ENCODE data around the gene AMPD3.

AMPD3 gene

GRCh38 chr11:10533323-10533722 lies 78.3 kb downstream of the AMPD3 start:
- DNase-seq (ENCODE audit: low read depth): no peak
- H3K4me3 ChIP-seq (ENCODE audit: low read depth, low read length): no peak overlapping the region
- TF ChIP-seq, protein P1, sequence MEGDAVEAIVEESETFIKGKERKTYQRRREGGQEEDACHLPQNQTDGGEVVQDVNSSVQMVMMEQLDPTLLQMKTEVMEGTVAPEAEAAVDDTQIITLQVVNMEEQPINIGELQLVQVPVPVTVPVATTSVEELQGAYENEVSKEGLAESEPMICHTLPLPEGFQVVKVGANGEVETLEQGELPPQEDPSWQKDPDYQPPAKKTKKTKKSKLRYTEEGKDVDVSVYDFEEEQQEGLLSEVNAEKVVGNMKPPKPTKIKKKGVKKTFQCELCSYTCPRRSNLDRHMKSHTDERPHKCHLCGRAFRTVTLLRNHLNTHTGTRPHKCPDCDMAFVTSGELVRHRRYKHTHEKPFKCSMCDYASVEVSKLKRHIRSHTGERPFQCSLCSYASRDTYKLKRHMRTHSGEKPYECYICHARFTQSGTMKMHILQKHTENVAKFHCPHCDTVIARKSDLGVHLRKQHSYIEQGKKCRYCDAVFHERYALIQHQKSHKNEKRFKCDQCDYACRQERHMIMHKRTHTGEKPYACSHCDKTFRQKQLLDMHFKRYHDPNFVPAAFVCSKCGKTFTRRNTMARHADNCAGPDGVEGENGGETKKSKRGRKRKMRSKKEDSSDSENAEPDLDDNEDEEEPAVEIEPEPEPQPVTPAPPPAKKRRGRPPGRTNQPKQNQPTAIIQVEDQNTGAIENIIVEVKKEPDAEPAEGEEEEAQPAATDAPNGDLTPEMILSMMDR (IDR thresholded peaks at IDR 0.05; ENCODE audit: control insufficient read depth, extremely low read depth, insufficient read depth): no peak

DNA sequence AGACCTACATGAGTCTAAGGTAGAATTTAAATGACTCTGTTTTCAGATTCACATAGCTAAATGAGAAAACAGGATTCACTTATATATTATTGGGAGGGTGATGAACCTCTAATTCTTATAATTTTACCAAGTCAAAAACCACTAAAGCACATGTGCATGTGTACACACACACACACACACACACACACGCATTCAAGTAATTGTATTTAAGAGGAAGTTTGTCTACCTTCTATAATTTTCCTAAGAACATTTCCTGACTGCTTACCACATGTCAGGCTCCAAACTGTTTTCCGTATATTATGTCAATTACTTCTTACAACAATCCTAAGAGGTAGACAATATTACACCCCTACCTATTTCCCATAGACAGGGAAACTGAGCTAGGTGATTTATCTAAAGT lies 79.3 kb downstream of the AMPD3 start:
- no peak overlapping the region for H3K4me3 ChIP-seq (ENCODE audit: low read depth, low read length)
- no peak for DNase-seq (ENCODE audit: low read depth)
- TF ChIP-seq, protein P1 (IDR thresholded peaks at IDR 0.05; ENCODE audit: control insufficient read depth, extremely low read depth, insufficient read depth): no peak

GRCh38 chr11:10537600-10537999 lies 82.5 kb downstream of the AMPD3 start:
- DNase-seq (ENCODE audit: low read depth): no peak
- no peak overlapping the region for H3K4me3 ChIP-seq (ENCODE audit: low read depth, low read length)
- TF ChIP-seq, protein P1 (IDR thresholded peaks at IDR 0.05; ENCODE audit: control insufficient read depth, extremely low read depth, insufficient read depth): no peak

- H3K4me3 ChIP-seq (ENCODE audit: low read depth, low read length): no peak overlapping the region
- TF ChIP-seq, protein P1 (IDR thresholded peaks at IDR 0.05; ENCODE audit: control insufficient read depth, extremely low read depth, insufficient read depth): no peak
- DNase-seq (ENCODE audit: low read depth): no peak
These were observed 83.9 kb downstream of the AMPD3 start for GRCh38 chr11:10538924-10539323.

- DNase-seq (ENCODE audit: low read depth): peak; percentile 39
- peak overlapping the region; percentile 80; the same call in 1 of the 2 replicates for H3K4me3 ChIP-seq (ENCODE audit: low read depth, low read length)
- TF ChIP-seq, protein P1 (IDR thresholded peaks at IDR 0.05; ENCODE audit: control insufficient read depth, extremely low read depth, insufficient read depth): no peak
These were observed 84.3 kb downstream of the AMPD3 start for GRCh38 chr11:10539339-10539738.

GRCh38 chr11:10540546-10540914 lies 85.5 kb downstream of the AMPD3 start:
- H3K4me3 ChIP-seq (ENCODE audit: low read depth, low read length): peak overlapping the region; percentile 80
- DNase-seq (ENCODE audit: low read depth): no peak
- TF ChIP-seq, protein P1 (IDR thresholded peaks at IDR 0.05; ENCODE audit: control insufficient read depth, extremely low read depth, insufficient read depth): no peak

DNA sequence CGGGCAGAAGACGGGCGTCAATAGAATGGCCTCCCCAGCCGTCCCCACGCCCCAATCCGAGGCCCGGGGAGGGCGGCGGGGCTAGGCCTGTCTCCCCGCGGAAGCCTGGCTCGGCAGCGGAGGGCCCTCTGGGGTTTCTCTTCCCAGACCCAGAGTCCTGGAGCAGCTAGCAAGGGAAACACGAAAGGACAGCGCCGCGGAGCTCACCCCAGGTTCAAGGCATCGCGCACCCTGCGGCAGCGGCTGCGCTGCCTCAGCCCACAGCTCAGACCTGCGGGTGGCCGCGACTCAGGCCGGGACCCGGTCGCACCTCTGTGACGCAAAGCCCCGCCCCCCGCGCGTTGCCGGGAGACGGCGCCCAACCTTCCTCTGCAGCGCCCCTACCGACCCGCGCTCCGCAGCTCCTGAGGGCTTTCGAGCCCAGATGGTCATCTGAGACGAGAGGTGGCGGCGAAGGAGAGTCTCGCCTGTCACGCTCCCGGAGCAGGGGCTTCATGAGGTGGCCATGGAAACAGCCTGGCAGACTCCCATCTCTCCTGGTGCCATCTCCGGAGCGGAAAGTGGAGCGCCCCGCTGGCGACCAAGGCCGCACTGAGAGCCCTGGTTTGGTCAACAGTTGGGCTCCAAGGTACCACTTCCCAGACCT lies 86.0 kb downstream of the AMPD3 start, which contains the start of gene RNF141:
TSS of gene RNF141 (minus strand) at position 273 of the 646 bp plus-strand sequence. CDS start 7,029 bp downstream, outside the sequence.
- TF ChIP-seq, protein P1 (IDR thresholded peaks at IDR 0.05; ENCODE audit: control insufficient read depth, extremely low read depth, insufficient read depth): peak; percentile 97
- DNase-seq (ENCODE audit: low read depth): peak; percentile 49
- H3K4me3 ChIP-seq (ENCODE audit: low read depth, low read length): peak within 1 kb of the TSS; percentile 80
